ENCODE results near the gene GAL3ST2.

GAL3ST2 gene

DNA sequence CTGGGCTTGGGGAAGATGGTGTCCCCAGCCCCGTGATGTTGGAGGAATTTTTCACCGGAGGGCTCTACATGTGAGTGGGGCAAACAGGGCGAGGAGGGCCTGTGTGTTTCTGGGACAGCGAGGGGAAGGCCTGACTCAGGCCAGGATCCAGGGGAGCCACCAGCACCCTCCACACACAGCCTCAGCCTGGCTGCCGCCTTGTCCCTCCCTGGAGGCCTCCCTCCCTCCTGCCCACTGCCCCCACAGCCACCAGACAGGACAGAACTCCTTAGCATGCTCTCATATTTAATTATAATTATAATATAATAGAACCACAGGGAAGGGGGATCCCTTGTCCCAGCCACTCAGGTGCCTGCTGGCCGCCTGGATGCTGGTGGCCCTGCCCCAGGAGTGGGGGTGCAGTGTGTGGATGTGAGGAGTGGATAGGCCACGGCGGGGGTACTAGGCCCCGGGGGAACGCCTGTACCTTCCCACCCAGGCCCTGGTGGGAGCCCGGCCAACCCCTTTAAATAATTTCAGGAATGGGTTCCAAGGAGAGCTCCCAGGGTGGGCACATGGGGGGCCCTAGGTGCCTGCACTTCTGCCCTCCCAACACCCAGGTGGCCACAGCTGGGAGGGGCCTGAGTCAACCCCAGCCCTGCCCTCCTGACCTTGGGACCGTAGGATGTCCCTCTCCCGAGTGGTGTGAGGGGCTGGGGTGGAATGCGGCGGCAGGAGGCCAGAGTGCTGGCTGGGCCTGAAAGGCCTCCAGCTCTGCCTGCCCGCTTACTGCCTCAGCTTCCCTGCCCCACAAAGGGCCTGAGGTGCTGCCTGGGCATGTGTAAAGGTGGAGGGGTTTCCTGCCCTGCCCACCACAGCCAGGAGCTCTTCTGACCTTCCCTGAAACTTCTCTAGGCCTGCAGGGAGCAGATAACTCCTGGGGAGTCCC, 73.3 kb downstream of the GAL3ST2 start:
- no peak for DNase-seq

DNA sequence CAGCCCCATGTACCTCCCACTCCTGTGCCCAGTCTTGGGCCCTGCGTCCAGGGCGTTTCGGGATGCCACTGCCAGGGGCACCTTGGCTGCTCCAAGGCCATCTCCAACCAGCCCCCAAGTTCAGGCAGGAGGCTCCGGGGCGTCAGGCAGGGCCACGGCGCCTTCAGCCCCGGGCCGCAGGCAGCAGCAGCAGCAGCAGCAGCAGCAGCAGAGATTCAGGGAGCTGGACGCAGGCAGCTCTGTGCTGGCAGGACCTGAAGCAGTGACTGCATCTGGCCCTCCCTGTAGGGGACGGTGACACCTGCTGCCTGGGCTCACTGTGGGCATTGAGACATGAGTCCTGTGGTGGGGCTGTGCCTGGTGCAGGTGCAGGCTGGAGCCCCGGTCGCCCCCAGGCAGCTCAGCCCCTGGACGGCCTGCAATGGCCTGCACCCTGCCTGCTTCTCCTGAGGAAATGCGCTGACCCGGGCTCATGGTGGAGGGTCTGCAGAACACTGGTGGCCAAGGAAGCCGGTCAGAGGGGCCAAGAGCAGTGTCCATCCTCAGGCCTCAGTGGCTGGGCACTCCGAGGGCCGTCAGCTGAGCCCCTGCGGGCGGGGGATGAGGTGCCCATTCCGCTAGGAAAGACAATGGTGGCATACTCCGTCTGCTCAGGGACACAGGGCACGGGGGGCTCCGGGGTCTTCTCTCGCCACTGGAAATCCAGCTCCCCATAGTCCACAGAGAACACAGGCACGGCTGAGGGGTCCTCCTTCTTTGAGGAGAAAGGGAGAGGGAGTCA, 74.1 kb downstream of the GAL3ST2 start:
- DNase-seq, result no peak

DNA sequence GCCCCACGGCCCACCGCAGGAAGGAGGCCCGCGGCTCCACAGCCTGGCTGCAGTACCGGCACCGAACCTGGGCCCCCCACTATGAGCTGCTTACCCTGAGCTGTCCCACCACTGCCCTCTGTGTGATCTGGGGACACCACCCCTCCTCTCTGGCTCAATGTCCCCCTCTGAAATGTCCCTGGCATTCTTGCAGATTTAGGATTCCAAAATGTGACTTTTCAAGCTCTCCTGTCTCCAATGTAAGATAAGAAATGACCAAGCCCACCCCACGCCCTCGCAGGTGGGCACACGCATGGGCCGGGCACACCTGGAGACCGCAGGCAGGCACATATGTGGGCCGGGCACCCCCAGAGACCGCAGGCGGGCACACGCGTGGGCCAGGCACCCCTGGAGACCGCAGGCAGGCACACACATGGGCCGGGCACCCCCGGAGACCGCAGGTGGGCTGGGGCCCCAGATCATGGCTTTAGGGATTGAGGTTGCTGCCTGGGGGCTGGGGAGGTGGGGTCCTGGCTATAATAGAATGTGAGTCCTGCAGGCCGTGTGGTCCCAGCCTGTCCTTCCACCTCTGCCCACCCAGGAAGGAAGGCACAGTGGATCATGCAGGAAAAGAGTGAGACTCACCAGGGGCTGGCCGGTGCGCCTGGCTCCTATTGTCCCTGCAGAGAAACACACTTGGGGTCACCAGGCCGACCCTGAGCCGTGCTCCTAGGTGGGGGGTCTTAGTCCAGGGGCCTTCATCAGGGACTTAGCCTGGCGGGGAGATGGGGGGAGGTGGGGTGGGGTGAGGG, 74.9 kb downstream of the GAL3ST2 start:
- no peak for DNase-seq

DNA sequence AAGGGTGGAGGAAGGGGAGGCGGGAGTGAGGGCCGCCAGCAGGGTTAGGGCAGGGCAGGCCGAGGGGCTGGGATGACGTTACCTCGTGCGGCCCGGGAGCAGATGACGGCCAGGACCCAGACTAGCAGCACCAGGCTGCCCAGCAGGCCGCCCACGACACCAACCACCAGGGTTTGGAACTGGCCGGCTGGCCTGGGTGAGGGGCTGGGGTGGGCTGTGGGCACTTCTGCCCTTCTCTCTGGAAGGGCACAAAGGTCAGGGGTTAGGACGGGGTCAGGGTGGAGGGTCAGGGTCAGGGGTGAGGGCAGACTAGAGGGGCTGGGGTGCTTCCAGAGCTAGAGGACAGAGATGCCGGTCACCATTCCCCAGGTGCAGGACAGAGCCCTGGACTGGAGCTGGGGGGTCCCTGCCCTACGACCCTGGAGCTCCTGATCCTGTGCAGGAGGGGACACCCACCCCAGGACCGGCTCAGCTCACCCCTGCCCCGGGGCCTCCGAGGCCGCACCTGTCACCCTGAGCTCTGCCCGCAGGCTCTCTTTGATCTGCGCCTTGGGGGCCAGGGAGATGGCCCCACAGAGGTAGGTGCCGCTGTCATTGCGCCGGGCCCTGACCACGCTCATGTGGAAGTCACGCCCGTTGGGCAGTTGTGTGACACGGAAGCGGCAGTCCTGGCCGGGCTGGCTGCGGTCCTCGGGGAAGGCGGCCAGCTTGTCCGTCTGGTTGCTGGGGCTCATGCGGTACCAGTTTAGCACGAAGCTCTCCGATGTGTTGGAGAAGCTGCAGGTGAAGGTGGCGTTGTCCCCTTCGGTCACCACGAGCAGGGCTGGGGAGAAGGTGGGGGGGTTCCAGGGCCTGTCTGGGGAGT, 75.7 kb downstream of the GAL3ST2 start:
- DNase-seq, result no peak

DNA sequence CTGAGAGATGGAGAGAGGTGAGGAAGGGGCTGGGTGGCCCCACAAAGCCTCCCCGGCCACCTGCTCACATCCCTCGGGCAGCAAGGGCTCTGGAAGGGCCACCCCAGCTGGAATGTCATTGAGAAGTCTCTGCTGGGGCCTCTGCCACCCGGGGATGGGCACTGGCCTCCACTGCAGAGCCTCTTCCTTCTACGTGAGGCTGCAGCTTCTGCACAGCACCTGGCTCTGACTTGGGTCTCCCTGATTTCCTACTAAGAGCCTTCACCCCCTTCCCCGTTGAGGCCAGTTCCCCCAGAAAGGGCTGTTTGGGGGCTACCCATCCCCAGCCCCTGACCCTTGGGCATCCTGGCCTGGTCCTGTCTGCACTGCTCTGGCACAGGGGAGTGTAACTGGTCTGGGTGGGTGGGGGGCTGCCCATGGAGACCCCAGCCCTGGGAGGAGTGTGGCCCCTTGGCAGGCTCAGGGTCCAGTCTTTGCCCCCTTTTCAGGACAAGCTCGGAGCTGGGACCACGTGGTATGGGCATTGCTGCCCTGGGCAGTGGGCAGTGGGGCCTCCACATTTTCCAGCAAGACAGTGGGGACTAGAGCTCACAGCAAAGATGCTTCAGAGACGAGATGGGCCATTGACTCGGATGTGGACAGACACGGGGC, 76.5 kb downstream of the GAL3ST2 start:
- DNase-seq, result no peak
